Measurements from ENCODE around the gene CFAP68.

The CFAP68 gene, protein sequence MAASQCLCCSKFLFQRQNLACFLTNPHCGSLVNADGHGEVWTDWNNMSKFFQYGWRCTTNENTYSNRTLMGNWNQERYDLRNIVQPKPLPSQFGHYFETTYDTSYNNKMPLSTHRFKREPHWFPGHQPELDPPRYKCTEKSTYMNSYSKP

DNA sequence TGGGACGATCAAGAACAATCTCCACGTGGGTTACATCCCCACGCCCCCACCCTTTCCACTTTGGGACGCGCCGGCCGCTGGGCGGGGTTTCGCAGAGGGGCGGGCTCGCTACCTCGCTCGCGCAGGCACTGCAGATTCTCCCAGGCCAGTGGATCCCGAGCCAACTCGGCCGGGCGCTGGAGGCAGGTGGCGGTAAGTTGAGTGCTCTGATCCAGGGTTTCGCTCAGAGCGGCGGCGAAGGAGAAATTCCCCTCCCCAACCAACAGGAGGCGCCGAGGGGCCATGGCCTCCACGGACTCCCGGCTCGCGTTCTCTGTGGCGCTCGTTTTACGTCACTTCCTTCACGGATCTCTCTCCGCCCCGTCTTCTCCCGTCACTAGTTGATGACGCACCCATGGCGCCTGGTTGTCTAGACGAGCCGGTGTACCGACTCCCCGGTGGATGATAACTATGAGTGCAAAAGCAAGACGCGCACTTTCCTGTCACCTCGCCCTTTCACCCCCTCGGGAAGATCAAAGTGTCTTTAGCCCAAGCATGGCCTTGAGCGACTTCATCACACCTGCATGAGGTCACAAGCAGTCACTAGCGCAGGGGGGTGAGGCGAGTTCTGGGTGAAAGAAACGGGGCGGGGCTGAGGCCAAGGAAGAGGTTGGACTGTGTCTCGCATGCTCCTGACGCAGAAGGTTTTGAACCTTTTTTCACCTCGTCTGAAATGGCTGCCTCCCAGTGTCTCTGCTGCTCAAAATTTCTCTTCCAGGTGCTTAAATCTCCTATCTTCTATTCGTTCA lies at the start of gene CFAP68, which contains the start of gene FDXACB1:
Gene CFAP68, plus strand, starts transcription at position 693 of the 788 bp plus-strand sequence. Its CDS starts 20 bp downstream, at position 713.
Gene FDXACB1, minus strand, starts transcription at position 317 of the 788 bp plus-strand sequence. Its CDS starts 33 bp downstream, at position 284.
- DNase-seq (ENCODE audit: low read depth, low spot score), result peak; percentile 92

DNA sequence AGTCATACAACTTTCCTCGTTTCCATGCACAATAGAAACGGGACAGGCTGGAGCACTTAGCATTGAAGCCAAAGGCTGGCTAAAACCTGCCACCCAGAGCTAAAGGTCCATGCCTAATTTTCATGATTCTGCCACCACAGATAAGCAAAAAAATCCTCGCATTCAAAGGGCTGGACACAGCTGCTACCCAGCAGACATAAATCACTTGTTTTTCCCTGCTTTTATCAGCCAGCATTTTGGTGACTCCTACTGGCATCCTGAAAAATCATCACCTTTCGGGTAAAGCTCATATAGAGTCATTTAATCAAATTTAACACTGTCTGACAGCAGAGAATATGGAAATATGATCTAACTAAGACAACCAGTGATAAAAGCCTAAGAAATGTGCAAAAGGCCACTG lies 45.8 kb upstream of the CFAP68 start:
- DNase-seq (ENCODE audit: low read depth, low spot score), result no peak

DNA sequence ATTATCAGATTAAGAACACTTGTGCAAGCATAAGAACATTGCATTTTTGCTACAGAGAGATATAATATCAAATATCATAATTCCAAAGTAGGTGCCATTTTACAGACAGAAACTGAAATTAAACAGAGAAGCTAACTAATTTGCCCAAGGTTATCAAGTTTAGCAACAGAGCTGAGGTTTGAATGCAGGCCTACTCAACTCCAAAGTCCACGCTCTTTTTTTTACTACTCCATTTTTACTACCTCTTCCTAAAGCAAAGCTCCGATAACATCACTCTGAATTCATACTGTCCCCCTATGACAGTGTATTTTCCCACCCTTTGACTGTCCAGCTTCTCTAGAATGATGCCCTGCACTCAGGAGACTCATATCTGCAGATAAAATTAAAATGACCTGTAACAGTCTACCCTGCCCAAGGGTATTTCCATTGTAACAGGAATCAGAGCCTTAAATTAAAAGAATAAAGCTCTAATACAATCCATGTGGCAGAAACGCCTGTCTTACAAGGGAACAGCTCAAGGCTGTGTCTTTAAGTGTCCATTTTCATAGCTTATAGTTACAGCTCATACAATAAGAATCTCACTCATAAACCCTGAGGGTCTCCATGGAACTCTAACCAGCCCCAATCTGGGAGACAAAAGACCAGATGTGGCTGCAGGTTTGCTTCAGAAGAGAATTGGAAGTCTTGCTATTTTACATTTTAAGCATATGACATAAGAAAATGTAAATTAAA lies 44.7 kb upstream of the CFAP68 start:
- DNase-seq (ENCODE audit: low read depth, low spot score), result no peak

DNA sequence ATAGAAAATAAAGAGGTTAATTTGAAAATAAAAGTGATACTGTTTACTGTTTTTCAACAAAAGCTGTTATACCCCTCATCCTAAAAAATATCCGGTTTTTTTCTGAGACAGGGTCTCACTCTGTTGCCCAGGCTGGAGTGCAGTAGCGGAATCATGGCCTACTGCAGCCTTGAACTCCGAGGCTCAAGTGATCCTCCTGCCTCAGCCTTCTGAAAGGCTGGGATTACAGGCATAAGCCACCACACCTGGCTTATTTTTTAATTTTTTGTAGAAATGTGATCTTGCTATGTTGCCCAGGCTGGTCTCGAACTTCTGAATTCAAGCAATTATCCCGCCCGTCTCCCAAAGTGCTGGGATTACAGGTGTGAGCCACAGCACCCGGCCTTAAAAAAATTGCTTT lies 43.7 kb upstream of the CFAP68 start:
- no peak for DNase-seq (ENCODE audit: low read depth, low spot score)

DNA sequence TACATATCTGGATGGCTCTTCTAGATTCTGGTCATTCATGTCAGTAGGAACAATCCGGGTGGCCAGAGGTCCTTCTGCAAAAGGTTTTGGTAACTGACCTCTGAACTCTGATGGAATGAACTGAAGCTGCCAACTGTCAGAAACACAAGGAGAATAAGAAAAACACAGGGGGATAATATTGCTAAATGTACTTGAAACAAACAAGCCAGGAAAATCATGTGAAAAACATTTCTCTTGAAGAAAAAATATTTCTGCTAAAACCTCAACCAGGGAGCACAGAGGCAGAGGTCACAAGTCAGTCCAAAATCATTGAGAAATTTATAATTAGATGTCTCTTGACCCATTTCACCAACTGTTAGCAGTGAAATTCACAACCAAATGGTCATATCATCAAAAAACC lies 43.2 kb upstream of the CFAP68 start:
- no peak for DNase-seq (ENCODE audit: low read depth, low spot score)

DNA sequence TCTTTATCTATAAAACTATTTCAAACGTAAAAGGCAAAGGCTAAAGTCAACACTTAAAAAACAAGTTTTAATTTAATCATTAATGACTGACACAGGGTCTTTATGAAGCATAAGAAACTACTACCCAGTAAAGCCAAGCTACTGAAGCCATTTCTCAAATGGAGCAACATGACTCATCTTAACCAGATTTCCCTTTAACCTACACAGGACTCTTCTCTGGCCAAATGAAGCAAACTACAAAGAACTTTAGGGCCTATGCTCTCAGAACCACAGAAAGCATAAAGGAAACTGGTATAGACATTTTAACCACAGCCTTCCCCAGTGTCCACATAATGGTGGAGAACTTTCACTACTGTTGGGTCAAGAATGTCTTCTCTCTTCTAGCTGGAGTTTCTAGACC lies 42.6 kb upstream of the CFAP68 start:
- no peak for DNase-seq (ENCODE audit: low read depth, low spot score)

DNA sequence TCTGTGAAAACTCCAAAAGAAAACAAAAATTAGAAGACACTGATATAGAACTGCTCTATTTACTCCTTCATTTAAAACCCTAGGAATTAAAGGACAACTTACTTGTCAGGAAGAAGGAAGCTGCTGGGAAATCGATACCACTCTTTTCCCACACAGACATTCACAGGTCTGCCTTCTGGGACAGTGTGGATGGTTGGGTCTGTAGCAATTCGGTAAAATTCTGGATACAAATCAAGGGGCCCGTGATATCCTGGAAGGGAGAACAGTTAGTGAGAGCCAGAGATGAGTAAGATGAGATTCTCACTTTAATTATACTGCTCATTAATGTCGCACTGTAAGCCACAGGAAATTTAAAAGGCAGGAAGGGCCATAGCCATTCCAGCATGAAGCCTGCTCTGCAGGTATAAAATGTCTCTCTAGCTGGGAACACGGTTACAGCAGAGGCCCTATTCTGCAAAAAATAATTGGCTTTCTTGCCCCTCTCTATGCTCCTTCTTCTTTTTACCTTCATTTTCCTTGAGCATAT lies 41.9 kb upstream of the CFAP68 start:
- DNase-seq (ENCODE audit: low read depth, low spot score), result no peak

DNA sequence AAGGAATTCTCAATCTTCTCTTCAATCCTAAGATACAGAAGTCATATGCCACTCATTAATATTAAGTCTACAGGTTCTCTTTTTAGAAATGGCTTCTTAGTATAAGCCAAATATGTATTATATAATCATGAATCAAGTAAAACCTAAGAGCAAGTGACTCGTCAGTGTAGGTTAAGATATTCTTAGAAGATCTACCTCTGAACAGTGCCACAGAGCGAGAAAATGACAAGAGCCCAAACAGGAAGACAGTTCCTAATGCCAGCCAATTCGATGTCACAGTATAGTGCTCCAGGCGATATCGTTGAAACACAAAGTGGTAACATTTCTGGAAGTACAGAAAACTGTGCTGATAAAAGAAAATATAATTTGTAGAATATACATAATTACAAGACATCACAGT lies 41.3 kb upstream of the CFAP68 start:
- no peak for DNase-seq (ENCODE audit: low read depth, low spot score)

DNA sequence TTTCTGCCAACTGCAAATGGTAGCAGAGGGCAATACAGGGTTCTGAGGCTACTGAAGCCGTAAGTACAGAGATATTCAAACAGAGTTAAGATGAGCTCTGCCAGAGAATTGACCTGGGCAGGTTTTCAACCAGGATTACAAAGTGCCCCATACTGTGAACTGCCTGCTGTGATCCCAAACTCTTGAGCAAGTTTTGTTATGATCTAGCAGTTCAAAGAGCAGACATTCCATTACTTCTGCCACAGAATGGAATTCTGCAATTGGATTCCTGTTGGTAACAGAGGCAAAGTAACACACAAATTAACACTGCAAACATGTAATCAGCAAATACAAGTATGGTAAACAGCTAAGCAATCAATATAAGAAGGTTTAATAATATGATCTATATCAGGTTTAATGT lies 39.2 kb upstream of the CFAP68 start:
- no peak for DNase-seq (ENCODE audit: low read depth, low spot score)

DNA sequence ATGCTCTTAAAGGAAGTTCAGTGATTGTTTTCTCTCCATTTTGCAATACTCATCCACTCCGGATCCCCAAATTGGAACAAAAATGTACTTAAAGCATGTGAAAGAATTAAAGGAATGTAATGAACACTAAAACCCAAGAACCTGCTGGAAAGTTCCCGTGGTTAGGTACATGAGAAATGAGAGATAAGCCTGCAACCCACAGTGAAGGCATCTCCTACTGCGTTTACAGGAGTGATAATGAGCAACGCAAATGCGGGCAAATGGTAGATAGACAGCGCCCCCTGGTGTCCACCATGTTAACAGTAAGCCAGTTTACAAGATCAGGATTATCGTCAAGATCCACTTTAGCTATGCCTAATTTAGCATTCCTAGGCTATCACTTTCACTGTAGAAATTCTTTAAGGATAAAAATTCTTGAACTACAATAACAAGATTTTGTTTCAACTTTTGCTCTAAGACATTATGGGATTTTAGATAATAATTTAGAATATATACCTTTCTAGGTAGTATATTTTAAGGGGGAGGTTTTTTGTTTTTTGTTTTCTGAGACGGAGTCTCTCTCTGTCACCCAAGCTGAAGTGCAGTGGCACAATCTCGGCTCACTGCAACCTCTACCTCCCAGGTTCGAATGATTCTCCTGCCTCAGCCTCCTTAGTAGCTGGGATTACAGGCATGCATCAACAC lies 37.8 kb upstream of the CFAP68 start:
- peak; percentile 77 for DNase-seq (ENCODE audit: low read depth, low spot score)

DNA sequence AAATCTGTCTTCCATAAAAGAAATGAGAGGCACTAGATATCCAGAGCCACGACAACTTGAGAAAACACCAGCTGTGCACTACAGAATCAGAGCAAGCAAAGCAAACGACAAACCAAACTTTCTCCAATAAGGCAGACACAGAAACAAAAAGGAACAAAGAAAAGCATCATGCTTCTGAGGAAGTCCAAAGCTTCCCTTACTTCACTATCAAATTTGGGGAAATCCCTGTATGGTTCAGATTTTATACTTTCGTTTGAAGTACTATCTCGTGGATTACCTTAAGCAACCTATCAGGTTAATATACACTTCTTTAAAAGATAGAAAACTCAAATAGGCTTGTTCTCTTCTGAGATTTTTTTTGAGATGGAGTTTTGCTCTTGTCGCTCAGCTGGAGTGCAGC lies 35.7 kb upstream of the CFAP68 start:
- no peak for DNase-seq (ENCODE audit: low read depth, low spot score)

DNA sequence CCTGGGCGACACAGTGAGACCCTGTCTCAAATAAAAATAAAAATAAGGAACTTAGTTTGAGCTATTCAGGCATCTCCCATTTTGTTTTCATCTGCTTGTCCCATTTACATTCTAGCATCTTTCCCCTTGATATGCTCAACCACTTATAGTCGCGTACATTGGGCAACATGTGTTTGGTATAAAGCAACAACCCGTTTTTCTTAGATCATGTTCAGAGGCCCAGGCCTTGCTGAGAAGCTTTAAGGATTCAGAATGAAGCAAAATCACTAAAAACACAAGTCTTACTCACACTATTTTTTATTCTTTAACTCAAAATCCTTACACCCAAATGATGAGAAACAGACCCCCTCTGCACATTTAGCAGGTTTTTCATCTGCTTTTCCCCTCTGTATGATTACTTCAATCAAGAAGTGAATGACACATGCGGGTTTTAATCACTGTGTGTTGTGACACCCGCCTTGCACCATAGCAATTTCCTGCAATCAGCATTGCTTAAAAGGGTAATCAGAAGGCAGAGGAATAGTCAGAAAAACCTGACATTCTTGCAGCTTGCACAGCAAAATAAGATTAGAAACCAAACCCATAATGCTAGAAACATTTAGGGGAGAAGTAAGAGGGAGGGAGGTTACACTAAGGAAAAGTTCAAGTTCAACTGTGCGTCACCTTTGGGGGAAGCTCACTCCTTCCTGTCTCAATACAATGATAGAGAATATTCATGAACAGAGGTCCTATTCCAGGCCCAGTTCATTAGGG lies 33.9 kb upstream of the CFAP68 start:
- no peak for DNase-seq (ENCODE audit: low read depth, low spot score)

DNA sequence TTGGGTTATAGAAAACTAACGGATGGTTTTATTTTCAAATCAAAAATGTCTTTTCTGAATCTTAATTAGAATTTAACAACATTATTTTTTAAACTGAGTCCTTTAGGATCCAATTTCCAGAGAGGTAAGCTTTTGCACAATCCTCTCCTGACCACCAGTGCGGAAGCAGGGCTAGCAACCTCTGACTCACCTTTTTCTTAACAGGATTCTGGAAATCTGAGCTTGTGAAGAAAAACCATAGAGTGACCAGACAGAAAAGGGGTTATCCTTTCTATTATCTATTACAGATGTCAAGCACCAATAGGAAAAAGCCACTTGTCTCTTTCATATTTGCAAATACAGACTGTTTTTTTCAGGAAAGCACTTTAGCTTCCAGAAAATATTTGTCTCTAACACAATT lies 33.3 kb upstream of the CFAP68 start:
- no peak for DNase-seq (ENCODE audit: low read depth, low spot score)

DNA sequence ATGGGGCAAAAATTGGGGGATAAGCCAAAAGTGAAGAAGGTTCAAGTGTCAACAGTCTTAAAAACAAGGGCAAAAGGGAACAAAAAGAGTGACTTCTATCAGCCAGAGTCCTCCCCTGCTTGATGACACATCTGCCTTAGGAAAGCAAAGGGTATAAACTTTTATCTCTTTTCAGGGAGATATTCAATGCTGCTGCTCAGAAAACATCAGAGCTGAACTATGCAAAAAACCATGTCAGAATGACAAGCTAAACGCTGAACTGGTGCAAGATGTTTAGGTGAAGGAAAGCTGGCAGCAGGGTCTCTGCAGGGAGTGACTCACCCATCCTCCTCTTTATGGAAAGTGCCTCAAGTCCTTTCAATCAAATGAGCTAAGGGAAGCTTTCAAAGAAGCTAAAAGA lies 32.7 kb upstream of the CFAP68 start:
- DNase-seq (ENCODE audit: low read depth, low spot score), result no peak

DNA sequence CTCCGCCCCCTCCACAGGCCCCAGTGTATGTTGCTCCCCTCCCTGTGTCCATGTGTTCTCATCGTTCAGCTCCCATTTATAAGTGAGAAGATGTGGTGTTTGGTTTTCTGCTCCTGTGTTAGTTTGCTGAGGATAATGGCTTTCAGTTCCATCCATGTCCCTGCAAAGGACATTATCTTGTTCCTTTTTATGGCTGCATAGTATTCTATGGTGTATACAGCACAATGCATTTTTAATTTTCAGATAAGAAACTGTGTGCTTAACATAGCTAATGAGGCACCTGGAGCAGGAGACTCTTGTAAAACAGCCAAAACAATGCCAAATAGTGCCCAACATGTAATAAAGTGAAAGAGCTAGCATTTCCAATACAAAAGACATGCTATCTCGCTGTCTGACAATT lies 29.7 kb upstream of the CFAP68 start:
- DNase-seq (ENCODE audit: low read depth, low spot score), result no peak

DNA sequence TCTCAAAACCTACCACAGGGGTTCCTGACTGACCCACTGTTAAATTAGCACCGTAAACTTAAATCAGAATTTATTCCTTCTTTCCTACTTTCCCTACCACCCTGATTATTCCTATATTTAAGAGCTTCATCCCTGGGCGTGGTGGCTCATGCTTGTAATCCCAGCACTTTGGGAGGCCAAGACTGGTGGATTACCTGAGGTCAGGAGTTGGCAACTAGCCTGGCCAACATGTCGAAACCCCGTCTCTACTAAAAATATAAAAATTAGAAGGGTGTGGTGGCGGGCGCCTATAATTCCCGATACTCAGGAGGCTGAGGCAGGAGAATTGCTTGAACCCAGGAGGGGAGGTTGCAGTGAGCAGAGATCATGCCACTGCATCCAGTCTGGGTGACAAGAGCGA lies 28.3 kb upstream of the CFAP68 start:
- no peak for DNase-seq (ENCODE audit: low read depth, low spot score)

DNA sequence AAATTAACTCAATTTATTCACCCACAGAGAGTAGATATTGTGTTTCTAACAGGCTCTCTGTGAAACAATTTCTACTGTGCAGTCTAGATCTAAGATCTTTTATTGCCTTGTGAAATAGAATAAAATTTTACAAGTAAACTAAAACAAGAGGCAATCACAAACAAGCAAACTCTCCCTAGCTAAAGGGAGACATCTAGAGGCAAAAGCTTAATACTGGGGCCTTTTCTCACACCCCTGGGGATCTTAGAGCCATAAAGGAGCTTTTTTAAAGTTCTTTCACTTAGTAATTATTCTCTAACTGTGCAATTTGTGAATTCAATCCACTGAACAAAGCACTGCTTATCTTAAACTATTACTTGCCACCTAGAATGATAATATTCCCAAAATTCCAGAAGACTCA lies 27.7 kb upstream of the CFAP68 start:
- DNase-seq (ENCODE audit: low read depth, low spot score), result no peak

DNA sequence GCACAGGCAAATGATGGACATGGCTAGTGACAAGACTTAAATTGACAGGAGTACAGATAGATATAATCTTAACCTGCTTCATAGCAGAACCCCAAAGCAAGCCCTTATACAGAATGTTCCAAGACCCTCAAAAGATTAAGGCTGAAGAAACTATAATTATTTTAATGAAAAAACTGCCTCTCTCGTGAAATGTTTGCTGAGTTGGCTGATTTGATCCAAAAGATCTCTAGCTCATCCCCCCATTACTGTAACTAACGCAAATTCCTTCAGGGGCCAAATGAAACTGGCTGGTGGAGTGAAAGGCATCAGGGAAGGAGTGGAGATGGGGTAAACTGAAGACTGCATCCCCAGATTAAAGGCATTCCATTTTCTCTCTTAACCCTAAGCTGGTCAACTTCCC lies 27.2 kb upstream of the CFAP68 start:
- DNase-seq (ENCODE audit: low read depth, low spot score), result no peak

DNA sequence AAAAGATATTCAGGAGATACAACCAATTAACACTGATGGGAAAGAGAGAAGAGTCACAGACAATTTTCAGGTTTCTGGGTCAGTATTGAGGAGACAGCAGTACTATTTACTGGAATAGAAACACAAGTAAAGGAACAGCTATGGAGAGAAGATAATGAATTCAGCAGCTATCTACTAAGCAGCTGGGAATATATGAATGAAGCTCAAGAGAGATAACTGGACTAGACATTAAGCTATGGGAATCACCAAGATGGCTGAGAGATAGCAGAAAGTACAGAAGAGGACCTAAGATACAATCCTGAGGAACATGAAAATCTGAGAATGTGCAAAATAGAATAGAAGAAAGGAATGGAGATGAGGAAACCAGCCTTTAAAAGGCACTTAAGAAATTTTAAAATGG lies 23.8 kb upstream of the CFAP68 start:
- no peak for DNase-seq (ENCODE audit: low read depth, low spot score)

DNA sequence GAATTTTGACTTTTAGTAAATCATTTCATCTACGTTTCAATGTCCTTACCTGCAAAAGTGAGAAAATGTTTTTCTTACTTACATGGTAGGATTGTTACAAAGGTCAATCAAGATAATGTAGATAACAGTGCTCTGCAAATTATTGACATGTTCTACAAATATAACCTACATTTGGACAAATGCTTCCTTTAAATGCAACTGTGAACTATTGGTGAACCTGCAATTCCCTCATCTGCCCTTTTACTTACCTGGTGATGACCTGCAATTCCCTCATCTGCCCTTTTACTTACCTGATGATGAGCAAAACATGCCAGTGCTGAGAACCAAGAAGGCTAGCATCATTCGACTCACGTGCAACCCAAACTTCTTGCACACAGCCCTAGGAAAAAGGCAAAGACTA lies 19.1 kb upstream of the CFAP68 start:
- DNase-seq (ENCODE audit: low read depth, low spot score), result no peak

DNA sequence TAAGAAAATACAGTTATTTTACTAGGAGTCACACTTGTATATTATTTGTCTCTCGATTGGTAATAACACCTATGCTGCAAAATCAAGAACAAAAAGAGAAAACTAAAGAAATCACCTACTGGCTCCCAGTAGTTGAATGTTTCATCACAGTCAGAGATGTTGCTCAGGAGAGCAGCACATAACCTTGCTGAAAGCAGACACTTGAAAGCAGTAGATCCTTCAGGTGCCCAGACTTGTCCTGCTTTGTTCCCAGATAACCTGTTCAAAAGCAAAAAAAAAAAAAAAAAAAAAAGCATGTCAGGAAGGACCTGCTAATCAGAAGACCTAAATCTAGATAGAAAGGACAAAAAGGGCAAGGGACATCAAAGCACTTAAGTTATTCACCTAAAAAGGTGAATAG lies 9.2 kb upstream of the CFAP68 start:
- no peak for DNase-seq (ENCODE audit: low read depth, low spot score)
